Stimulated activated CD8-positive, alpha-beta memory T cell treated with anti-CD3 and anti-CD28 coated beads, Interleukin-2, amount 100 ng/mL, for 48 hours (primary cell): ENCODE results near the gene CCDC170.
"Not testable (repeated sequence)": the region's sequence is repeated elsewhere in the genome, so short reads cannot be mapped to it uniquely, and the experiment has no call there.

ENCODE experiments used
- DNase-seq, 2 donors: peaks; one replicate each; pipeline ENCODE4 v3.0.0-alpha.2; 2020; ENCODE audit warnings: low read depth in 2 of 2

The CCDC170 gene

DNA sequence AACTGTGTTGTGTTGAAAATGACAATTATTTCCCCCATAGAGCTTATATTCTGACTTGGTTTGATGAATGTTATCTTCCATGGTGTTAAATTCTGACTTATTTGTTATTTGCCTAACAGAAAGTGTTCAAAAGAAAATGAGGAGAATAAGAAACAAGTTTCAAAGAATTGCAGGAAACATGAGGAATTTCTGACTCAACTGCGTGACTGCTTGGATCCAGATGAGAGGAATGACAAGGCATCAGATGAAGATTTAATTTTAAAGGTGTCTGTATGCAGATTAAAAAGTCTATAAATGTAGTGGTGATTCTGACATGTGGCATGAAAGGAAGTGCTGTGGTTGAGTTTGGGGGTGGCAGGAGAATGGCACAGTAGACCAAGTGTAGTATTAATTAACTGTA, 50.6 kb downstream of the CCDC170 start:
- no peak for DNase-seq

DNA sequence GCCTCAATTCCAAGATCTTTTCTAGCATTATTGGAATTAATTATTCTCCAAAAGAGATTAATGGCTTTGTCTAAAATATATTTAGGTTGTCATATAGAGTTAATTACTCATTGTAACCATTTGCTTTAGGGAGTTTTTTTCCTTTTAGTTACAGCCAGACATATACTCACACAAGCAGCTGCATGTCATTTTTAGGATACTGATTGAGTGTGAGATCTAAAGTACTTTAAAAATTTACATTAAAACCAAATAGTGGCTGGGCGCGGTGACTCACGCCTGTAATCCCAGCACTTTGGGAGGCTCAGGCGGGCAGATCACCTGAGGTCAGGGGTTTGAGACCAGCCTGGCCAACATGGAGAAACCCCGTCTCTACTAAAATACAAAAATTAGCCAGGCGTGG, 51.1 kb downstream of the CCDC170 start:
- DNase-seq = not testable (repeated sequence)

DNA sequence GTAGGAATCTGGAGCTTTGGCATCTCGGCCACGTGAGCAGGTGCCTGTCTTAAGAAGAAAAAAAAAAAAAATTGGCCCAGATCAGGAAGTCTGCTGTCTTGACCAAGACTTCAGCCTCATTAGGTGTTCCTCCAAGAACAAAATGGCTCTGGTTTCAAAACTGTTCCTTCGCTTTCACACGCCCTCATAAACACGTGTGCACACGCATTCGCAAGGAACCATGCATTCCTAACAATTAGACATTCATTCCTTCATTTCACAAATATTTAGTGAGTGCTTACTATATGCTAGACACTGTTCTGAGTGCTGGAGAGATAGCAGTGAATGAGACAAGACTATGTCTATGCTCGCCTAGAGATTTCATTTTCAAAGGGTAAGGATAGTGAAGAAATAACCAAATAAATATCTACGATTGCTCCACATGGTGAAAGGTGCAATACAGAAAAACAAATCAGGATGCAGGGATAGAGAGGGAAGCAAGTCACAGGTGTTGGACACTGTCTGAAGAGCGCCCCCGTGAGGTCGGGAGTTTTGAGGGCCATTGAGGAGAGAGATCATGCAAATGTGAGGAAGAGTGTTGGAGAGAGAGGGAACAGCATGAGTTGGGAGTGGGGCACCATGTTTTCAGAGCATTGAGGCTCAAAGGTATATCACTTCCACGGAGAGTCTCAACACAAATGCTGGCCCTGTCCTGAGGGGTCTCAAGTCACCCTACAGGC, 53.3 kb downstream of the CCDC170 start:
- no peak for DNase-seq

DNA sequence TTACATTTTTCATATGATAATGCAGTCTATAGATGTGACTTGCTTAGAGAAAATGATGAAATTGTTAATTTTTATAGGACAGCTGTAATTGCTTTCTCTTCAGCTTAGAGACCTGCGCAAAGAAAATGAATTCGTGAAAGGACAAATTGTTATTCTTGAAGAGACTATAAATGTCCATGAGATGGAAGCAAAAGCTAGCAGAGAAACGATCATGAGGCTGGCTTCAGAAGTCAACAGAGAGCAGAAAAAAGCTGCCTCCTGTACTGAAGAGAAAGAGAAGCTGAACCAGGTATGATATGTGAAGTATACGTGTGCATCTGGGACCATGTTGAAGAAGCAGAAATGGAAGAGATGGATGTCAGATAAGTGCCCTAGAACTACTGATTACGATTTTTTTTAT, 54.4 kb downstream of the CCDC170 start:
- DNase-seq = no peak

DNA sequence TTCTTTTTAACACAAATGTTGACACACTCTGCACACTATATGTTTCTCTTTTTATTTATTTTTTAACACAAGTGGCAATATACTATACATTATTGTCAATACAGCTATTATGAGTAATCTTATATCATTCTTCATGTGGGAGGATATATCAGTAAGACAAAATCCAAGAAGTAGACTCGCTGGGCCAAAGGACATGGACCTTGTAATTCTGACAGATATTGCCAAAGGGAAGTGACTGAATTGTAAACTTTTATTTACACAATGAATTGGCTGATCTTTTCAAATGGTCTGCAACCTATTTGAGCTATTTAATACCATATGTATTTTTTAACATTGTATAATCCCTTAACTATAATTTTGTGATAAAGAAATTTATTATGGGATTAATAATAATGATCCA, 56.0 kb downstream of the CCDC170 start:
- no peak for DNase-seq

DNA sequence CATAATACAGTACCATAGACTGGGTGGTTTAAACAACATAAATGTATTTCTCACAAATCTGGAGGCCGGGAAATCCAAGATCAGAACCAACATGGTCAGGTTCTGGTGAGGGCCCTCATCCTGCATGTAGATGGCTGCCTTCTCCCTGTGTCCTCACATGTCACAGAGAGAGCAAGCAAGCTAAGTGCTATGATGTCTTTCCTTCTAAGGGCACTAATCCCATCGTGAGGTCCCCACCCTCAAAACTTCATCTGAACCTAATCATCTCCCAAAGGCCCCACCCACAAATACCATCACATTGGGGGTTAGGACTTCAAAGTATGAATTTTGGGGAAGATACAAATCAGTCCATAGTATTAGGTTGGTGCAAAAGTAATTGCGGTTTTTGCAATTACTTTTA, 56.8 kb downstream of the CCDC170 start:
- no peak for DNase-seq

DNA sequence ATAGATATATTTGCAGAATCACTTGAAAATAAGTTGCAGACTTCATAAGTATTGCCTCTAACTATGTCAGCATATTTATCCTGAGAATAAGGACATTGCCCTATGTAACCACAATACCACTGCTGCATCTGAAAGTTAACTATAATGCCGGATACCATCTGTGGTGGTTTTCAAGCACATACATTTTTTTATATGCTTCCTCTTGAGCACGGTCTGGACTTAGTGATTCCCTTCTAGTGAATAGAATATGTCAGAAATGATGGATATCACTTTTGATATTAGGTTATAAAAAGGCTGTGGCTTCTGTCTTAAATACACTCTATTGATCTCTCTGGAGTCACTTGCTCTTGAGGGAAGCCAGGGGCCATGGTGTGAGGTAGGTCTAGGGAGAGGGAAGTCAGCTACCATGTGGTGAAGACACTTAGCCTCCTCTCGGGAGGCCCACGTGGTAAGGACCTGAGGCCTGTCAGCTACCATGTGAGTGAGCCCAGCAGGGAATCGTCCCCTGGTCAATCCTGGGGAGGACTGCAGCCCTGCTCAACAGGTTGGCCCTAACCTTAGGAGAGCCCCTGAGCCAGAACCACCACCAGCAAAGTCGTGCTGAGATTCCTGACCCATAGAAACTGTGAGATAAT, 57.5 kb downstream of the CCDC170 start:
- DNase-seq = no peak

DNA sequence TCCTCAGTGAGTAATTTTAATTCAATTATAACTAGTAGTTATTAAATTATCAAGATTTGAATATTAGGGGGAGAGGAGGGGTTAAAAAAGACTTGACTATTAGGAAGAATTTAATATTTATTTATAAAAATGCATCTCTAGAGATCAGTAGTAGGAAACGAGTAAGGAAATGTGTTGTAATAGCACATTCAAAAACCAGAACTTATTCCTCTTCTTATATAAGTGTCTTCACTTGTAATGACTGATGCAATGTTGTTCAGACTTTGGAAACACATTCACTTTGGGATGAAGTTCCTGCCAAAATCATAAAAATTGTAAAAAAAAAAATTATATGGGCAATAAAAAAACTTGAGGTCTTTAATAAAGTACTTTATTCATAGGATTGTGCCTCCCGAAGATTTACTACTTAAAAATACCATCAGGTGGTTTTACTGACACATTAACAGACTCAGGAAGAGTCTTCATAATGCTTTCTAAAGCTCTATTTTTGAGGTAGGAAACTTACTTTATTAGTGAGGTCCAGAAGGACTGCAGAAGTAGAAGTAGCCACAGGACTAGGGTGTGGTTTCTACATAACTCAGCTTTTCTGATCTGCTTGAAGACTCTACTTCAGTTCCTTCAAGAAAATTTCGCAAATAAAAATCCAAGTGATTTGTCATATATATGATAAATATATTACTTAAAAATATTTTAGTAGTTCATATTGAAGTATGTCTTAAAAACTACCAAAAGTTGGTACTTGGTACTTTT, 59.8 kb downstream of the CCDC170 start:
- DNase-seq = no peak

DNA sequence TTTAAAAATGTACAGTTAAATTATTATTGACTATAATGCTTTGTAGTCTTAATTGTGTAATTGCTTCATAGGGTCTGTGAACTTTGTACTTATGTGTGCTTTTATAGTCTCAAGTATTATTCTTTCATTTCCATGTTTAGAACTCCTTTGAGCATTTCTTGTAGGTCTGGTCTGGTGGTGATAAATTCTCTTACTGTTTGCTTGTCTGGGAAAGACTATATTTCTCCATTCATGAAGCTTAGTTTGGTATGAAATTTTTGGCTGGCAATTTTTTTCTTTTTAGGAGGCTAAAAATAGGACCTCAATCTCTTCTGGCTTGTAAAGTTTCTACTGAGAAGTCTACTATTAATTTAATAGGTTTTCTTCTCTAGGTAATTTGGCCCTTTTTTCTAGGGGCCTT, 67.4 kb downstream of the CCDC170 start:
- DNase-seq = no peak

DNA sequence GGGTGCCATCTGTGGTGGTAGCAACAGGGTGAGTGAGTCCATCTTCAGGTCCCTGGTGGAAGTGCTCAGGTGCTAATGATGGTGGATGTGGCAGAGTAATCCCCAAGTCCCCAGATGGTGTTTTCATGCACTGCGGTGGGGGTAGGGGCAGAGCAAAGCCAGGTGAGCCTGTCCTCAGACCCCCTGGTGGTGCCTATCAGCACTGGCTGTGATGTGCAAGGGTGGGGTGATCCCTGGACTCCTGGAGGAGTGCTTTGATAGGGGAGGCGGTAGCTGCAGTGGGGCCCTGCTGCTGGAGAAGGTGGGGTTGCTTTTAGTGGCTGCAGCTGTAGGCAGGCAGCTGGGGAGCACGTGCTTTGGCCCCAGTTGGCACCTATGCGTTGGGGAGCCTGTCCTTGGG, 70.8 kb downstream of the CCDC170 start:
- no peak for DNase-seq

DNA sequence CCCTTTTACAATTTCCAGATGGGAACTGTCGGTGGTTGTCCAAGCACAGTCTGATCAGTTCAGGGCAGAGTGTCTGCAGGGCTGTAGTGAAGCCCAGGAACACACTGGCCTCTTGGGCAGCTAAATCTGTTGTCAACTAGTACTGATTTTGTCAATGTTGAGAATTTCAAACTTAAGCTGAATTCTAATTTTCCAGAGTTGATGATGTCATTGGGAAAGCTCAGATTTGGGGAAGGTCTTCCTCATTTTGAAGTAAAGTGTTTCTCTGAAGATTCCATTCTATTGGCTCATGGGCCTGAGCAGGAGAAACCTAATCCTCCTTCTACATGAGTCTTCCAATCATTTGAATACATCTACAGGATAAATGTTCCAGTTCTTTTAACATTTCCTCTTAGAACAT, 72.1 kb downstream of the CCDC170 start:
- DNase-seq = no peak

DNA sequence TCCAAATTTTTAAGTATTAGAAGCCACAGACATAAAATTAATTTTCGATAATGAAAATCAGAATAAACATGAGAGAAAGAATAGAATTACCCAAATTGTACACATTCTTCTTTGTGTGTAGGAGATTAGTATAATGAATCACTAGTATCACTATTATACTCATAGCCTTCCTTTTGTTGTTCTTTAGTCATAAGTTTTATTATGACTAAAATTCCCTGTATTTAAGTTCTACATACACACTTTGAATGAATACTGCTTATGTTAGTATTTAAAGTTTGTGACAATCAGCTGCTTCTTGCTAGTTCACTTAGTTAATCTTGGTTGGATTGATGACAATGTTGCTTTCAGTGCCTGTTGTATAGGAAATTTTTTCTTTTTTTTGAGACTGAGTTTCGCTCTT, 72.7 kb downstream of the CCDC170 start:
- no peak for DNase-seq

DNA sequence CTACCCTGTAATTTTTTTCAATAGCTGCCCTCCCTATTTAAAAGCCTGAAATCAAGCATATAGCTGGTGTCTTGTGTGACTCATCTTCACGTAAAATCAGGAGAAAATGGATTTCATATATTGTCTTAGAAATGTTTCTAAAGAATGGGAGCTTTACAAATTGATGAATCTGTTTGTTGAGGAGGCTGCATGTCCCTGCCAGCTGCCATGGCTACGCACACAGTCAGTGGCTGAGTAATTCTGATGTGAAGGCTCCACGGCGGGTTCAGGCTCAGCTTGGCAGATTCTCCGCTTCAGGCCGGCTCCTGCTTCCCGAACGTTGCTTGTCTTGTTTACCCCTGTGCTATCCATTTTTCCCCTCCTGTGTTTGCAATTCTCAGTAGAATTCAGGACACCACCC, 82.8 kb downstream of the CCDC170 start:
- no peak for DNase-seq

DNA sequence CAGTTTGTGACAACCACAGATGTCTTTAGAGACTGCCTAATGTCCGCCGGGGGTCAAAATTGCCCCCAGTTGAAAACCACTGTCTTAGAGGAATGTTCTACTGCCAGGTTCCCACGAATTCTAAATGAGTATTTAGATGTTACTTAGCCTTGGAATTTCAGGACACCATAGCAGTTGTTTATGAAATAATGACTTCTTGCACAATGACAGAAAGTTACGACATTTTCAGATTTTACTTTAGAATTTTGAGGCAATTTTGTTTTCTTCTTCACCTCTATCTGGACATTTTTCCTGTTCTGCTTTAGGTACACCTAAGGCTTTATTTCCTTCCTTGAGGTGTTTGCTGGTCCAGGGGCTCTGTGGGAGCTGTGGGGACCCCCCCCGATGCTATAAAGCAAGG, 83.4 kb downstream of the CCDC170 start:
- no peak for DNase-seq

DNA sequence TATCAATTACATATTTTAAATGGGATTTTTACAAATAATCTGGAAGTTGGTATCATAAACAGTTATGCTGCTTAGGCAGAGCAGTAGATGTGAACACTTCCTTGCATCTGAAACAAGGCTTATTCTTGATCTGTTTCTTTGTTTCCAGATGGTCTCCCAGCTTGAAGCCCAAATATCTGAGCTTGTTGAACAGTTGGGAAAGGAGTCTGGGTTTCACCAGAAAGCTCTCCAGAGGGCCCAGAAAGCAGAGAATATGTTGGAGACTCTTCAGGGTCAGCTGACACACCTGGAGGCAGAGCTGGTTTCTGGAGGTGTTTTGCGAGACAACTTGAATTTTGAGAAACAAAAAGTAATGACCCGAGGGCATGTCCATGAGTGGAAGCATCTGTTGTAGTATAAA, 91.9 kb downstream of the CCDC170 start:
- DNase-seq = no peak

DNA sequence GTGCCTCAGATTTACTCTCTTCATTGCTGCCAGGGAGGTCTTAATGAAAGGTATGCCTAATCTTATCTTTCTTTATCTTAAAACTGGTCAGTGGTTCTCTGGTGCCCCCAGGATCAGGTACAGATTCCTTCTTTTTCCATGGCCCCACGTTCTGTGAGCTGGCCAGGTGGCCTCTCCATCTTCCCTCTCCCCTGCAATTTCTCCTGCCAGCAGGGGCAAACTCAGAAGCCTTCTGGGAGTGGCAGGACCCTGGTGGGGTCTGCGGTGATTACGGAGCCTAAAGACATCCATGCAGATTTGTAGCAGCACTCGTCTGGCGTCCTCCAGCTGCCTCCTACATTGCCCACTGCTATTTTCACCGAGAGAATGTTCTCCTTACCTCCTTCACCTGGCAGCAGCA, 95.8 kb downstream of the CCDC170 start:
- DNase-seq = no peak

DNA sequence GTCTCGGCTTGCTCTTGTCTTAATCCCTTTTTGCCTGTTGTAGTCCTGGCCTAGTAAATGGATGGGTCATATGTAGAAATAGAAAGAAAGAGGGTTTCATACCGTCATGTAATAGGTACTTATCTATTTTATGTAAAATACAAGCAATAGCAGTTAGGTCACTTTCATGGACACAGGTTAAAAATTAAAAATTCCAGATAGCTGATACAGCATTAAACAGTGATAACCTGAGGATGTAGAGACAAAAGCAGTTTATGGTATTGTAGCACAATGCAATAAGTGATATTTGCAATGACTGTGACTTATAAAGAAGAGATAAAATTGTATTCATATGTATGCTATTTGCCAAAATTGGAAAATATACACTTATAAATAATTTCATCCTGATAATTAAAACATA, 96.9 kb downstream of the CCDC170 start:
- no peak for DNase-seq

DNA sequence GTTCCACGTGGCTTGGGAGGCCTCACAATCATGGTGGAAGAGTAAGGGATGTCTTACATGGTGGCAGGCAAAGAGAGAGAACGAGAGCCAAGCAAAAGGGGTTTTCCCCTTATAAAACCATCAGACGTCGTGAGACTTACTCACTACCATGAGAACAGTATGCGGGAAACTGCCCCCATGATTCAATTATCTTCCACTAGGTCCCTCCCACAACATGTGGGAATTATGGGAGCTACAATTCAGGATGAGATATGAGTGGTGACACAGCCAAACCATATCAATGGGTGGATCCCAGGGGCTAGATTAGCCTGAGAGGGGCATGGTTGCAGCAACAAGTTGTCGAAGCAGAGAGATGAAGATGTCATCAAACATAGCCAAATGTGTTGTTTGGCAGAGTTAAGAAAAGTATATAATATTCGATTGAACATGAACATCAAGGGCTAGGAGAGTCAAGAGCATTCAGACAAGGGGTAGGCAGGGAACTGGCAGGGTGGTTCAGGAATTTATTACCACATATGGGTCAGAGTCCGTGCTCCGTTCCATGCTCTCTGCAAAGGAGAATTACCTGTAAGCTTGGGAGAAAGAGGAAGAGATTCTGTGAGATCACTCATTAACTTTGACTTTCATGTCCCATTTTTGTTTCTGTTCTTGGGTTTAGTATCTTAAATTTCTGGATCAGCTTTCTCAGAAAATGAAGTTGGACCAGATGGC, 98.8 kb downstream of the CCDC170 start:
- no peak for DNase-seq

DNA sequence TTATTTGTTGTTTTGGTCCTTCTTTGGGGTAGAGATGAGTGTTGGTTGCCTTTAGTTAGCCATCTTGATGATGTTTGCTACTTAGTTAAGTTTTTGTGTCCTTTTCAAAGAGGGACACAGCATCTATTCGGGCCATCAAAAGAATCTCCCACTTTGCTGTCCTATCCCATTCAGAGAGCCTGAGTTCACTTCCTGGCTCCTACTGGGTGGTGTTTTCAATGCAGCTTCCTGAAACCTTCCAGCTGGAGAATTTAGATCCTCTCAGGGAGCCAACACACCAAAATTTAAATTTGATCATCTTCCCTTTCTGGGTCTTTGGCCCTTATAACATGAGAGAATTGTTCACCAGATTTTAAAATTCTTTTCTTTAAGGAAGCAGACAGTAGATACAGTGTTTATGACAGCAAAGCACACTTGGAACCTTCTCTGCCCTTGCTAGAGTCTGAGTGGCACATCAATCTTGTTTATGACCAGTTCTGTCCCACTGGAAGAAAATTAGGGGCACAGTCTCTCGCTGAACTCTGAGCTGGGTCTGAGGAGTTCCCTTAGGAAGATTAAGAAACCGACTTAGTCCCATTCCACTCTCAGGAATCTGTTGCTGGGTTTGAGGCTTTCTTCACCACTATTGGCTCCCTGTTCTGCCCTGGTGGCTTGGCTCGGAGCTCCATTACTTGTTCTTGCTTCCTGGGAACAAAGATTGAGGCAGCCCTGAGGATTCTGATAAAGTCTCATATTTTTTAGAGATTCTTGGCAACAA, 115.5 kb downstream of the CCDC170 start:
- no peak for DNase-seq

DNA sequence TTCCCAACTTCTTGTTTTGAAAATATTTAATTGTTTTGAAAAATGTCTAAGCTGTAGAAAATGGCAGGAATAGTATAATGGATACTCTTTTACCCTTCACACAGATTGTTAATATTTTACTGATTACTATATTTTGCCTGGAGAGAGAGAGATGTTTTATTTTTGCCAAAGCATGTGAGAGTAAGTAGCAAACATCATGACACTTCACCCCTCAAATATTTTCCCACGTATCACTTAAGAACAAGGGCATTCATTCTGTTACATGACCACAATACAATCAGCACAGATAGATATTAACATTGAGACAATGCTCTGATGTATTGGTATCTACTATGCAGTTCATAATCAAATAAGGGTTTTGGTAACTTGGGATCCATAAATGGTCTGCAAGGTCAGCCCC, 116.5 kb downstream of the CCDC170 start:
- no peak for DNase-seq

DNA sequence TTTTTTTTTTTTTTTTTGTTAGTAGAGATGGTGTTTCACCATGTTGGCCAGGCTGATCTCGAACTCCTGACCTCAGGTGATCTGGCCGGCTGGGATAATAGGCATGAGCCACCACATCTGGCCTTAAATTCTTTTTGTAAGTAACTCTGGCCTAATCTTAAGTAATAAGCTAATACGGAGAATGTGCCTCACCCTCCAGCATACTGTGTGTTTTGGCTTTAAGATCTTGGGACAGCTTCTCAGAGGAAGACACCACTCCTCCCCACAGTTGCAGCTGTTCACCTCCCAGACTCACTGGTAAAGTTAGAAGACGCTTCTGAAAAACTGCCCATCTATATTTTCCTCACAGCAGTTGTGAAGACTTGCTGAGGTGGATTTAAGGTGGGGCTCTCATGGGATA, 120.8 kb downstream of the CCDC170 start:
- DNase-seq = no peak

DNA sequence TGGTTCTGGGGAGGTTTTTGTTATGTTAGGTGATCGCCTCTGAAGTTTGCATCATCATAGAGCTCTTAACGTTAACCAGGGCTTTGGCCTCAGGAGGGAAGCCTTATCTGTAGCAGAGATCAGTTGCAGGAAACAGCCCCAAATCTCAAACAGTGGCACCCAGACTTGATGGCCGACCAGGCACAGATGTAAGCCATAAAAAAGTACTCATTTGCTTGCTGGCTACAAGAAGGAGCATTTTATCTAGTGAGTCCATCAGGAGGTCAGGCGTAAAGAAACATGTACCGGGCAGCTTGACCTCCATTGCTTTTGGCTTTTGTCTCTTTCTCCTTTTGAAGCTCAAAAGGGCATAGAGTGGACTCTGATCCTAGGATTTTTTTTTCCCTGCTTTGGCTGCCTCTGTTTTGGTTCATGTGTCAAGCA, 122.3 kb downstream of the CCDC170 start:
- DNase-seq = no peak
